Endometrial microvascular endothelial cells (primary cell): ENCODE results near the gene RAB4B. TPM values are rescaled to one million over a fixed set of nuclear protein-coding genes. Genes with fewer than 3 reads are reported as not detected.
"Not testable (repeated sequence)": the region's sequence is repeated elsewhere in the genome, so short reads cannot be mapped to it uniquely, and the experiment has no call there.

ENCODE experiments used
- in situ Hi-C: cut with HindIII; loops from 2 replicates; pipeline ENCODE4 v1.10.0; 2017; ENCODE audit warnings: low sequenced_read_pairs, low pct_unique_long_range_greater_than_20kb; ENCODE audit errors: inconsistent ontology term
- total RNA-seq: library from RNA; depleted of rRNA; stranded (reverse); fragments of >200 nt; gene quantifications from one replicate; pipeline ENCODE4 v1.2.3, GENCODE V29; 2015; ENCODE audit errors: inconsistent ontology term

RAB4B gene
- total RNA-seq, 1 donor from 2014 or later = 30.0 TPM

DNA sequence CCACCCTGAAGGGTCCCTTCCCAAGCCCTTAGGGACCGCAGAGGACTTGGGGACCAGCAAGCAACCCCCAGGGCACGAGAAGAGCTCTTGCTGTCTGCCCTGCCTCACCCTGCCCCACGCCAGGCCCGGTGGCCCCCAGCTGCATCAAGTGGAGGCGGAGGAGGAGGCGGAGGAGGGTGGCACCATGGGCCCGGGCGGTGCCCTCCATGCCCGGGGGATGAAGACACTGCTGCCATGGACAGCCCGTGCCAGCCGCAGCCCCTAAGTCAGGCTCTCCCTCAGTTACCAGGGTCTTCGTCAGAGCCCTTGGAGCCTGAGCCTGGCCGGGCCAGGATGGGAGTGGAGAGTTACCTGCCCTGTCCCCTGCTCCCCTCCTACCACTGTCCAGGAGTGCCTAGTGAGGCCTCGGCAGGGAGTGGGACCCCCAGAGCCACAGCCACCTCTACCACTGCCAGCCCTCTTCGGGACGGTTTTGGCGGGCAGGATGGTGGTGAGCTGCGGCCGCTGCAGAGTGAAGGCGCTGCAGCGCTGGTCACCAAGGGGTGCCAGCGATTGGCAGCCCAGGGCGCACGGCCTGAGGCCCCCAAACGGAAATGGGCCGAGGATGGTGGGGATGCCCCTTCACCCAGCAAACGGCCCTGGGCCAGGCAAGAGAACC is 22.4 kb downstream of the RAB4B start:
- in situ Hi-C loops = no loop called here

DNA sequence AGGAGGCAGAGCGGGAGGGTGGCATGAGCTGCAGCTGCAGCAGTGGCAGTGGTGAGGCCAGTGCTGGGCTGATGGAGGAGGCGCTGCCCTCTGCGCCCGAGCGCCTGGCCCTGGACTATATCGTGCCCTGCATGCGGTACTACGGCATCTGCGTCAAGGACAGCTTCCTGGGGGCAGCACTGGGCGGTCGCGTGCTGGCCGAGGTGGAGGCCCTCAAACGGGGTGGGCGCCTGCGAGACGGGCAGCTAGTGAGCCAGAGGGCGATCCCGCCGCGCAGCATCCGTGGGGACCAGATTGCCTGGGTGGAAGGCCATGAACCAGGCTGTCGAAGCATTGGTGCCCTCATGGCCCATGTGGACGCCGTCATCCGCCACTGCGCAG is 22.9 kb downstream of the RAB4B start:
- in situ Hi-C loops = no loop called here

DNA sequence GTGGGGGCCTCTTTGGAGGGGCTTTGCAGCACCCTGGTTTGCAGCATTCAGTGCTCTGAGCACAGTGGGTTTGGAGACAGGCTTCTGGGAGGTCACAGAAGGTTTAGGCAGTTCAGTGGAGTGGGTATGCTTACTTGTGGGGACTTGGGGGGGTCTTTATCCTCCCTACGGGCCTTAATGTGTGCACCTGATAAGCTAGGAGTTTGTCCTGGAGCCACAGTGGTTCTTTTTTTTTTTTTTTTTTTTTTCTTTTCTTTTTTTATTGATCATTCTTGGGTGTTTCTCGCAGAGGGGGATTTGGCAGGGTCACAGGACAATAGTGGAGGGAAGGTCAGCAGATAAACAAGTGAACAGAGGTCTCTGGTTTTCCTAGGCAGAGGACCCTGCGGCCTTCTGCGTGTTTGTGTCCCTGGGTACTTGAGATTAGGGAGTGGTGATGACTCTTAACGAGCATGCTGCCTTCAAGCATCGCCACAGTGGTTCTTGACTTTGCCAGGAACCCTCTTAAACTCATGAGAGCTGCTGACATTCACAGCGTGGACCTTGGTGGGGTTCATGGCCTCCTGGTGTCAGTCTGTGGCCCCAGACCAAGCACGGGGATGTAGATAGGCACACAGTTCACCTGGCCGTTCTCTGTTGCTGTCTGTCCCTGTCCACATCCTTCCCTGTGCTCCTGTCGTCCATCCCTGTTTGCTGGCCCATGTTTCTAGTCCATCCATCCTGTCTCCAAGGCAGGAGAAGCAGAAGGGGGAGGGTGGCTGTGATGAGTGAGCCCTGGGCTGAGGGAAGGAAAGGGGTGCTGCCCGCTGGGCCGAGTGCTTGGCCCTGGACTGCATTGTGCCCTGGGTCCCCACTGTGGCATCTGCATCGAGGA is 23.6 kb downstream of the RAB4B start:
- in situ Hi-C loops = no loop called here

DNA sequence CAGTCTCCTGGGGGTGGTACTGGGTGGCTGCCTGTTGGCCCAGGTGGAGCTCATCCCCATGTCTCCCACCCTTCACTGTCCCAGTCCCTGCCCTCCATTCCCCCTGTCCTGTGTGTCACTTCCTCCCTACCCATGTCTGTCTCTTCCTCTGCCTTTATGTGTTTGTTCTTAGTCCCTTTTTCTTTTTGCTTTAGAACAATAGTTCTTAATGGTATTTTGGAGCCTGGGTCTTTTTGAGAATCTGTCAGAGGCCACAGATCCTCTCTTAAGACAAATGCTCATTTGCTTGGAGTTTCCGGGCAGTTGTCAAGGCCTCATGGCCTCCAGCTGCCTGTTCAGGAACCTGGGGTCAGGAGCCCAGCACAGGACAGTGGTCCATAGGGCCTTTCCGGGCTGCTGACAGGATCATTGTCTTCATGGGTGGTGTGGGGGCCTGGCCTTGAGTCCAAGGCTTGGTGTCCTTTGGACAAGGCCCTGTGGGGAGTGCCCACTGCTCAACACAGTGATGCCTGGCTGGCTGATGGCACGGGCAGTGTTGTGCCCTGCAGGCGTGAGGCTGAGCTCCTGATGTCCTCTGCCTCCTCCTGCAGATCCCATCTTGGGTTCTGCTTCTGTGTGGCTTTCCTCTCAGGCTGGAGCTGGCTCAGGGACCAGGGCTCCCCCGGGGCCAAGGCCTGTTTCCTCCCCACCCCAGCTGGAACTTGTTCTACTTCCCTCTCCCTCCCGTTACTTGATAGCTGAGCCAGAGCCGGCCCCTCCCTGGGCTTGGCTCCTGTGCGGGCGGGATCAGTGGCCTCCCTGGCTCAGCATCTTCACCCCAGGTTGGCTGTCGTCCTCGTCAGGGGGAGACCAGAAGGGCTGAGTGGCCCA is 24.5 kb downstream of the RAB4B start:
- in situ Hi-C loops = no loop called here

DNA sequence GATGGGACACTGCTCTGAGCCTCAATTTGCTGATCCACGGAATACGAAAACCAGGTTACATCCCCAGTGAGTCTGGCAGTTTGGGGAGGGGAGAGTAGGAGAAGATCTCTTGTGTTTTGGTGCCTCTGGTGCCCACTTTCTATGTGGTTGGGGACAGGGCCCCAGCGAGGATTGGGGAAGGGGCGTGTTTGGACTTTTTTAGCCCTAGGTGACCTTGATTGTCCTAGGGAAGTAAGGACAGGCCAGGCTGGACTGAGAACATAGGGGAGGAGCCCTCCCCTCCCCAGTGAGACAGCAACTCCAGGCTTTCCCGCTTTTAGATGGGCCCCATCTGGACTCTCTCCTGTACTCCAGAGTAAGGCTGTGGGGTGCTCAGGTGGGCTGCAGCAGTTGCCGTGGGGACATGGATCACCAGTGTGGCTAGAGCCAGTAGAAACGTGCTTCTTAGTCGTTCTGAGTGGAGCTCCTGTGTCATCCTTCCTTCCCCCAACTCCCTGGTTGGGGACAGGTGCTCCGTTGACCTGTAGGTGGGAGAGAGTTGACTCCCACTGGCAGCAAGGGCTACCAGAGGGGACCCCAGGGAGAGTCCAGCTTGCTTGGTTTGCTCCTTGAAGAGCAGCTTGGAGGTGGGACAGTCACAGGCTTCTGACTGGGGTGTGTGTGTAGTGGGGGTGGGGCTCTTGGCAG is 25.3 kb downstream of the RAB4B start:
- in situ Hi-C loops = no loop called here

DNA sequence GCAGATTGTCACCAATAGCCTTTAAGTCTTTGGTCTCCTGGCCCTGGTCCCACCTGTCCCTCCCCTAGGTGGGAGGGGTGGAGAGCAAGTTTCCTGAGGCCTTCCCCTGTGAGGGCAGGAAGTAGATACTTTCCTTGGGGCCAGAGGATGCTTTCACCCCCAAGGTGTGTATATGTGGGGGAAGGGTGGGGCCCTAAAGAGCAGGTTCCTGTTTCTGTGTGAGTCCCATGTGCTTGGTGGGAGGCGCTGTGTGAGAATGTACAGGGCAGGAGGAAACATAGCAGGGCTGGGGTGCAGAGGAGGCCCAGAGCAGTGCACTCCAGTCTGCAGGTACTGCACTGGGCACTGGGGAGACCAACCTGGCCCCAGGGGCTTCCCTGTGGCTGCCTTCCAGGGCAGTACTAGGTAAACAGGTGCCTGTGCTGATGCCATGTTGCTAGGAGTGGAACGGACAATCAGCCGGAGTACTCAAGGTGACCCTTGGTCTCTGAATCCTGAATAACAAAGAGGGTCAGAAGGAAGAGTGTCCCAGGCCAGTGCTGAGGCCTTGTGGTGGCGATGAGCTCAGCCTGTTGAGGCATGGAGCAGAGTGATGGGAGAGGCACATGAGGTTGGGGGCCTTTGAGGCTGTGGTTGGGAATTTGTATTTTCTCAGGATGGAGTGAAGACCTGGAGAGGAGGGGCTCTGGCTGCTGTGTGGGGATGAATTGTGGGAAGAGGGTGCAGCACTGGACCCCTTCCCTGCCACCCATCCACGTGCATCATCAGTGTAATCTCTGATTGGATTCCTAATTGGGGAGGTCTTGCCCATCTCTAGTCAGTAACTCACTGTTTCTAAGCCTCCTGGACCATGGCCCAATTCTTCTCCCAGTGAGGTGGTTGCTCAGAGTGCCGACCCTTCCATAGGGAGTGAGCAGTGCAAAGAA is 26.1 kb downstream of the RAB4B start:
- in situ Hi-C loops = no loop called here

DNA sequence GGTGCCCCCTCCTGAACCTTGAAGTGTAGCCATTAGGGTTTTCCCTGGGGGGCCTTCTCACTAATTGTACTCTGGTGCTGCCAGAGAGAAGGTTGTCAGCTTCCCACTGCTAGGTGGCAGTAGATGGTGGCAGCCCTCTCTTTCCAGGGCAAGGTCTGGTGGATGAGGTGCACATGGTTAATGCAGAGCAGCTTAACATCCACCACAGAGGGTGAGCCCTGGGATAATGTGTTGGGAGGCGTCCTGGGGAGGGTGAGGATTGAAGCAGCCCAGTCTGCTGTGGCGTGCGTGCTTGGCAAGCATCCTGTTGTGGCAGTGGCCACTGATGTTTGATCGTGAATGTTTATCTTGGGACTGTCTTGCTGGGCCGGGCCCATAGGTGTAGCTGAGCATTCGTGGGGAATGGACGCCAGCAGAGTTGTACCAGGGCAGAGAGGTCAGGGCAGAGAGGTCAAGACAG is 26.8 kb downstream of the RAB4B start:
- in situ Hi-C loops = no loop called here

DNA sequence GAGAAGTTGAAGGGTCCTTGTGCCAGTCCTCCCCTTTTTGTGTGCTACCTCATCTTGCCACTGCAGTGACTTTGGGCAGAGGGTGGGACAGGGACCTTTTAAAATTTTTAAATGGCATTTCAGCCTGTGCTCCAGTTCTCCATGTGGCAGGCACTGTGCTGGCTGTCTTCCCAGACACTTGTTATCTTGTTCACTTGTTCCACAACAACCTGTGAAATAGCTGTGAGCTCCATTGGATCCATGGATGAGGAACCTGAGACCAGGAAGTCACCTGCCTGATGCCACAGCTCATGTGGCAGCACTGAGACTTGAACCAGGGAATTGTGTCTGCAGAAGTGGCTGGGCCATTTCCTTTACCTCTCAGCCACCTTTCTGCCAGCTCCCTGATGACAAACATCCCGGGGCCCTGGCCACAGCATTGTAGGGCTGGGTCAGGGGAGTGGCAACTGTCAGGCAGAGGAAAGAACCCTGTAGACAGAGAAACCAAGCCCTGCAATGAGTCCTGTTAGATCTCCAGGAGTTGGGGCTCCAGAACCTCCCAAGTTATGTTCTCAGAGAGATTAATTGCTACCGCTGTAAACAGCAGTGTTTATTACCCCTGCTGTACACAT is 27.3 kb downstream of the RAB4B start:
- in situ Hi-C loops = no loop called here

DNA sequence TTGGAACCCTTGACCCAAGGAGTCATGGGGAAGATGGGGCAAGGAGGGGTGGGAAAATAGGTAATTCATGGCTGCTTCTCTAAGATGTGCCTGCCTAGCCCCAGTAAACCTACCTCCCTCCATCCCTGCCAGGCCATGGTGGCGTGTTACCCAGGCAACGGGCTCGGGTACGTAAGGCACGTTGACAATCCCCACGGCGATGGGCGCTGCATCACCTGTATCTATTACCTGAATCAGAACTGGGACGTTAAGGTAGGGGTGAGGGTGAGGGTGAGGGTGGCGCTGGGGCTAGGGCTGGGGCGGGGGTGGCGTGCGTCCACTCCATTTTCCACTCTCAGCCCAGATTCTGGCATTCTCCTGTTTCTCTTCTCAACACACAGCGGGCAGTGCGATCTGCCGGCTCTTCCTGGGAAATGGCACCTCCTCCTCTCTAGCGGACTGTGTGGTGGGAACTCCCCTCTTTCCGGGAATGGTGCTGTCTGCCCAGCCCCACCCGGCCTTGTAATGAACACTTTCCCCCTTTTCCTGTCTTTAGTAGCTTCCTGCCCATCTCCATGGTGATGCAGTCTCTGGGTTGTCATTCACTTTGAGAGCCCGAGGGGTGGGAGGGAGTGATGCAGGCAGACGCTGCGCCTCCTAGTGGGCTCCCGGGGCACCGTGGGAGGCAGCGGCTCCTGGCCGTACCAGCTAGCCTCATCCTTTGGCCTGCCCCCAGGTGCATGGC is 28.5 kb downstream of the RAB4B start:
- in situ Hi-C loops = no loop called here

DNA sequence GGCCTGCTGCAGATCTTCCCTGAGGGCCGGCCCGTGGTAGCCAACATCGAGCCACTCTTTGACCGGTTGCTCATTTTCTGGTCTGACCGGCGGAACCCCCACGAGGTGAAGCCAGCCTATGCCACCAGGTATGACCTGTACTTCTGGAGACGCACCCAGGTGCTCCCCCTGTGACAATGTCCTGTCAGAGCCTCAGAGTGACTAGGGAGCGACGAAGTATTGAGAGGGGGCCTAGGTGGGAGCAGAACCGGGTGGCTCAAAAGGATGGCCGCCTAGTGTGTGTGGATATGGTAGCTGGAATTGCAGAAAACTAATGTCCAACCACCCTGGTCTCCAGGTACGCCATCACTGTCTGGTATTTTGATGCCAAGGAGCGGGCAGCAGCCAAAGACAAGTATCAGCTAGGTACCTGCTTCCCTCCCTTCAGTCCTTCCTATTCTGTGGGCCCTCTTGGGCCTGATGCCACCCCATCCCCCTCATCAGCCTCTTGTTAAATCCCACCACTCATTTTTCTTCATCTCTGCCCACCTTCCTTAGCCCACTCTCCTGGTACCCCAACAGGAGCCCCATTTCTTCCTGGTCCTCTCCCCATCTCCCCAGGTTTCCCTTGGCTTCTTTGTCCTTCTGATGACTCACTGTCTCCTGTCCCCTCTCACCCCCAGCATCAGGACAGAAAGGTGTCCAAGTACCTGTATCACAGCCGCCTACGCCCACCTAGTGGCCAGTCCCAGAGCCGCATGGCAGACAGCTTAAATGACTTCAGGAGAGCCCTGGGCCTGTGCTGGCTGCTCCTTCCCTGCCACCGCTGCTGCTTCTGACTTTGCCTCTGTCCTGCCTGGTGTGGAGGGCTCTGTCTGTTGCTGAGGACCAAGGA is 29.3 kb downstream of the RAB4B start:
- in situ Hi-C loops = no loop called here

DNA sequence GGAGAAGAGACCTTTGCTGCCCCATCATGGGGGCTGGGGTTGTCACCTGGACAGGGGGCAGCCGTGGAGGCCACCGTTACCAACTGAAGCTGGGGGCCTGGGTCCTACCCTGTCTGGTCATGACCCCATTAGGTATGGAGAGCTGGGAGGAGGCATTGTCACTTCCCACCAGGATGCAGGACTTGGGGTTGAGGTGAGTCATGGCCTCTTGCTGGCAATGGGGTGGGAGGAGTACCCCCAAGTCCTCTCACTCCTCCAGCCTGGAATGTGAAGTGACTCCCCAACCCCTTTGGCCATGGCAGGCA is 29.9 kb downstream of the RAB4B start:
- in situ Hi-C loops = no loop called here

DNA sequence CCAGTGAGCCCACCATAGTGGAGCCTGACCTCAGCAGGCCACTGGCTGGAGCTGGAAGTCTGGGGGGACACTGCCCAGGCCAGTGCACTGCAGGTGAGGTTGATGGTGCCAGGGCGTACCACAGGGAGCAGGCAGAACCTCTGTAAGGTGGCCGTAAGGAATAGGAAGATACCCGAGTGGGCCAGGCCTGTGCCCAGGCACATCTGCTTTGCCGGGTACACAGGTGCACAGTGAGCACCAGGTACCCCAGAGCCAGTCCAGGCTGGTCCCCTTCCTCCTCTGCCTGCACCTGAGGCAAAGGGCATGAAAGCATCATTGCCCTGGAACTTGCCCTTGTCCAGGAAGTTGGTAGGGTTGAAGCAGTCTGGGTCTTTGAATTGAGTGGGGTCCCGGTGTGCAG is 30.4 kb downstream of the RAB4B start:
- in situ Hi-C loops = no loop called here

DNA sequence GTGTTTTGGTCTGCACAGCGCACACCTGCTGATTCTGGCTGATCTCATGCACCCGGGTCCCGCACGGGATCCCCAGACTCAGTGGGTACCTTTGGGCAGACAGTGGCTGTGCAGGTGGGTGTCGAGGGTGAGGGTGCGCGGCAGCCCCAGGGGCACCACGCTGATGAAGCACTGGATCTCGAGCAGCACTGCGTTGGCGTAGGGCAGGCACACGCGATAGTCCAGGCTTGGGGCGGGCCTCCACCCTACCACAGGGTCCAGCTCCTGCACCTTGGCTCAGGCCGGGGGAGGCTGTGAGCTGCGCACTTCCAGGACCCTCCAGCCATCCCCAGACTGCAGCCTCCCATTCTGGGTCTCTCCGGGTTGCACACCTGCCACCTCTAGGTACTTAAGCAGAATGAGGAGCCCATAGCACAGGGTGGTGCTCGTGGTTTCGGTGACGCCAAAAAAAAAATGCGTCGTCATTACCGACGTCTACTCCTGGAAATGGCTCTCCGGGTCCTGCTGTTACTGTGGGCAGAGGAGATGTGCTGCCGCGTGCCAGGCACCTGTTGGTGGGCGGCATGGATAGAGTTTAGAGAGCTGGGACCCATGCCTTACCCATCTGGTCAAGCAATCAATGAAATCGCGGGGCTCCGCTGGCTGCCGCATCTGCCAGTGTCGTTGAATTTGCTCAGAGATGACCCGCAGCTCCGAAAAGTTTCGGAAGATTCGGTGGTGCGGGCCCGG is 31.5 kb downstream of the RAB4B start:
- in situ Hi-C loops = no loop called here

DNA sequence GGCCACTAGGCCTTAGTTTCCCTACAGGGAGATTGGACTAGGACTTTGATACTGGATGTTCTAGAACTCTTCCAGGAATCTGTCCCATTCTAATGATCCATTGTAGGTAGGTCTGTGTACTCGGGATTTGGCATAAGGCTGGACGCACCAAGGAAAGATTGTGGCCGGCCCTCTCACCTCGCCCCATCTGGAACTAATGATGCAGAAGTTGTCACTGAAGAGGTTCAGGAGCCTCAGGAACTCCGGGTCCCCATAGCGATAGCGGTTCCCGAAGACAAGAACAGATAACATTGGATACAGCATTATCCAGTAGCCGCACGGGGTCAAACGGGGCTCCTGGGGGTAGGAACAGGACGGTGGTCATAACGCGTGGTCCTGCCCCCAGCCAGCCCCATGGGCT is 32.1 kb downstream of the RAB4B start:
- in situ Hi-C loops = no loop called here

DNA sequence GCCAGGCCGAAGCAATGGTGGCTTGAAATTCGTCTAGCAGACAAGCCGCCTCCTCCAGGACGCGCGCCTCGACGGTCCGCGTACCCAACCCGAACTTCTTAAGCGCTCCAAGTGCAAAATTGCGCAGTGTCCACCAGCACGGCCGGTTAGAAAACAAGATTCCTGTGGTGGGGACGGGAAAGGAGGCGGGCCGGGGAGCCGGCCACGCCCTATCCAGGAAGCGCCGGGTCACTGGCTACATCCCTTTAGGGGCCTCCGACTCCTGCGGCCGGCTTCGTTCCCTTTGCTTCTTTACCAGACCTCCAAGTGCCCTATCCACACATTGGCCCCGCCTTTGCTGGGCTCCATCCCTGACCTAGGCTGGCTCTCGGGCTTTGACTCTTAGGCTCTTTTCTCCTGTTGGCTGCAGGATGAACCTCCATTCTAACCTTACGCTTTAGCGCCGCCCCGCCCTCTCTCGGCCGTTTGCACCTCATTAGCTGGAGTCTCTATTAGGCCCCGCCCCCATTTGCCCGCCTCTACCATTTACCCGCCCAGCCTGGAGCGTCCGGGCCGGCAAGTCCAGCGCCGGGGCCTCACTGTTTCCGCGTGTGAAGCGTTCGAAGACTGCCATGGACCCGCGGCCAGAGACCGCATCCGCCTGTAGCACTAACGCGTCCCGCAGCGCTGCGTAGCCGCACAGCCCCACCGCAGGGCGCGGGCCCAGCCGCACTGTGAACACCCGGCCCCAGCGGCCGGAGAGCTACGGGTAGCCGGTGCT is 32.8 kb downstream of the RAB4B start:
- in situ Hi-C loops = not testable (repeated sequence)
